ENCODE measurements around the gene FAM81A.

GRCh38 chr15:59545573-59545972 is 107.6 kb downstream of the FAM81A start:
- TF ChIP-seq CTCF (IDR thresholded peaks at IDR 0.05), result no peak
- TF ChIP-seq POLR2A (IDR thresholded peaks at IDR 0.05), result no peak
